Fibroblast of lung (primary cell): ENCODE measurements around the gene DIAPH3. TPM values are rescaled to one million over a fixed set of nuclear protein-coding genes. Genes with fewer than 3 reads are reported as not detected.

Experiments used
- DNase-seq, 2 donors: peaks; one replicate each; pipeline versions ENCODE4 v3.0.0 to v3.0.0-alpha.2; 2010; ENCODE audit warnings: low read depth in 2 of 2
- H2AFZ ChIP-seq: 2 replicates; pipeline ENCODE4 v1.5.1; 2012; ENCODE audit warnings: low read length, control low read depth, inconsistent platforms
- H3K27ac ChIP-seq: 2 replicates; pipeline ENCODE4 v1.5.1; 2011; ENCODE audit warnings: low read length, control low read depth; ENCODE audit not compliant: insufficient read depth
- H3K27me3 ChIP-seq: 2 replicates; pipeline ENCODE4 v1.5.1; 2011; ENCODE audit warnings: mild to moderate bottlenecking, low read length; ENCODE audit not compliant: control insufficient read depth, insufficient read depth
- H3K36me3 ChIP-seq: 2 replicates; pipeline ENCODE4 v1.5.1; 2011; ENCODE audit warnings: low read length; ENCODE audit not compliant: control insufficient read depth, insufficient read depth
- H3K4me1 ChIP-seq: 2 replicates; pipeline ENCODE4 v1.5.1; 2011; ENCODE audit warnings: low read length; ENCODE audit not compliant: control insufficient read depth, insufficient read depth; ENCODE audit errors: extremely low read depth
- H3K4me2 ChIP-seq: 2 replicates; pipeline ENCODE4 v1.5.1; 2011; ENCODE audit warnings: low read length, control low read depth; ENCODE audit not compliant: insufficient read depth; ENCODE audit errors: extremely low read depth
- H3K4me3 ChIP-seq, 4 experiments: fragments of 200-600 bp in 1 of 4; sonication (generic) in 1 of 4; replicated peaks in 1 of 4; 2 replicates each; pipeline ENCODE4 v1.5.1; 2011 to 2016; ENCODE audit warnings: low read length in 4 of 4, low read depth in 3 of 4, mild to moderate bottlenecking in 3 of 4, control low read depth in 2 of 4, inconsistent platforms in 1 of 4, mixed read lengths in 1 of 4; ENCODE audit not compliant: insufficient read depth in 1 of 4; ENCODE audit errors: control extremely low read depth in 1 of 4
- H3K79me2 ChIP-seq: 2 replicates; pipeline ENCODE4 v1.5.1; 2012; ENCODE audit warnings: mild to moderate bottlenecking, low read length, inconsistent platforms; ENCODE audit not compliant: control insufficient read depth, insufficient read depth
- H3K9ac ChIP-seq: 2 replicates; pipeline ENCODE4 v1.5.1; 2011; ENCODE audit warnings: mild to moderate bottlenecking, low read length, control low read depth; ENCODE audit not compliant: insufficient read depth
- H3K9me3 ChIP-seq: 2 replicates; pipeline ENCODE4 v1.5.1; 2012; ENCODE audit warnings: low read depth, low read length; ENCODE audit not compliant: control insufficient read depth, insufficient read depth
- H4K20me1 ChIP-seq: 2 replicates; pipeline ENCODE4 v1.5.1; 2011; ENCODE audit warnings: low read length; ENCODE audit not compliant: control insufficient read depth, insufficient read depth; ENCODE audit errors: extremely low read depth
- CTCF ChIP-seq, 2 donors: IDR thresholded peaks in 1 of 2; conservative IDR thresholded peaks in 1 of 2; 1 replicate in 1 of 2; 2 replicates in 1 of 2; pipeline ENCODE4 v1.5.1; 2011 to 2012; ENCODE audit warnings: low read length in 2 of 2, control low read depth in 1 of 2, inconsistent platforms in 1 of 2, low read depth in 1 of 2, mild to moderate bottlenecking in 1 of 2
- EZH2 ChIP-seq: IDR thresholded peaks from 2 replicates; pipeline ENCODE4 v1.5.1; 2012; ENCODE audit warnings: low read length, control low read depth, mild to moderate bottlenecking; ENCODE audit errors: missing control alignments
- polyA plus RNA-seq, 2 donors: library from polyadenylated mRNA; depleted of rRNA in 1 of 2; stranded (reverse) in 1 of 2; unstranded in 1 of 2; fragments of >200 nt; gene quantifications; 2 replicates each; pipeline ENCODE4 v1.2.1, GENCODE V29; 2011 to 2012; ENCODE audit warnings: missing spikeins in 1 of 2
- total RNA-seq: library from RNA; depleted of rRNA; stranded (reverse); fragments of >200 nt; gene quantifications from 2 replicates; pipeline ENCODE4 v1.2.1, GENCODE V29; 2014

DIAPH3 gene
- total and polyA plus RNA-seq, 2 donors (not counting 1 experiment from before 2014, with no cell fraction given) = 5.9 to 10.9 TPM

GRCh38 chr13:59700281-59700680 lies 463.4 kb downstream of the DIAPH3 start:
- Histone ChIP-seq H3K4me2 (no peak overlapping the region), H3K79me2 (no peaks in the 10 kb centered on the region), H3K9me3 (no peaks in the 10 kb centered on the region), H3K36me3 (no peaks in the 10 kb centered on the region), H3K4me1 (no peaks in the 10 kb centered on the region), H3K27me3 (no peaks in the 10 kb centered on the region), H3K27ac (no peak overlapping the region), H3K4me3 (no peak overlapping the region), H3K9ac (no peak overlapping the region), H2AFZ (no peak overlapping the region), H4K20me1 (no peaks in the 10 kb centered on the region)
- TF ChIP-seq EZH2 (no peak), CTCF (conservative IDR thresholded peaks at IDR 0.05 in 1 of 2, IDR thresholded peaks at IDR 0.05 in 1 of 2; ENCODE audit: low read depth in 1 of 2, low read length in 2 of 2) (no peak)
- DNase-seq = peak in 1 of 2 donors; percentile 72

- DNase-seq = no peak
- TF ChIP-seq CTCF (conservative IDR thresholded peaks at IDR 0.05 in 1 of 2, IDR thresholded peaks at IDR 0.05 in 1 of 2; ENCODE audit: low read depth in 1 of 2, low read length in 2 of 2) (no peak), EZH2 (no peak)
- Histone ChIP-seq H3K9ac (no peak overlapping the region), H3K4me1 (peaks cover 4% of the 10 kb centered on the region), H2AFZ (no peak overlapping the region), H3K27me3 (no peaks in the 10 kb centered on the region), H3K36me3 (no peaks in the 10 kb centered on the region), H3K79me2 (no peaks in the 10 kb centered on the region), H3K9me3 (no peaks in the 10 kb centered on the region), H3K4me3 (no peak overlapping the region), H4K20me1 (no peaks in the 10 kb centered on the region), H3K4me2 (no peak overlapping the region), H3K27ac (no peak overlapping the region)
Measured at GRCh38 chr13:59696271-59696670, 467.5 kb downstream of the DIAPH3 start.

GRCh38 chr13:59691501-59692066 lies 472.1 kb downstream of the DIAPH3 start:
- peak; percentile 10 to 65 for DNase-seq
- Histone ChIP-seq H4K20me1 (no peaks in the 10 kb centered on the region), H3K4me2 (peak overlapping the region; percentile 15)

More at GRCh38 chr13:59691501-59692066, 472.1 kb downstream of the DIAPH3 start:
- peaks cover 4% of the 10 kb centered on the region for H3K4me1 ChIP-seq
- H3K4me3 ChIP-seq = no peak overlapping the region
- H3K27me3 ChIP-seq = no peaks in the 10 kb centered on the region
- no peaks in the 10 kb centered on the region for H3K36me3 ChIP-seq
- H2AFZ ChIP-seq = no peak overlapping the region
- H3K27ac ChIP-seq = no peak overlapping the region
- H3K9ac ChIP-seq = no peak overlapping the region
- H3K79me2 ChIP-seq = no peaks in the 10 kb centered on the region
- H3K9me3 ChIP-seq = no peaks in the 10 kb centered on the region
- TF ChIP-seq EZH2 = no peak
- TF ChIP-seq CTCF (conservative IDR thresholded peaks at IDR 0.05 in 1 of 2, IDR thresholded peaks at IDR 0.05 in 1 of 2; ENCODE audit: low read depth in 1 of 2, low read length in 2 of 2) = no peak
